Stimulated activated effector memory CD8-positive, alpha-beta T cell treated with anti-CD3 and anti-CD28 coated beads, Interleukin-12 subunit alpha, Interleukin-12 subunit beta, amount 100 ng/mL, for 72 hours (primary cell): ENCODE measurements around the gene SIX1.

Experiments
- ATAC-seq: fragments of 150-1000 bp; cut with Tn5 transposase; 2 replicates; pipeline ENCODE4 v1.10.0; 2021
- DNase-seq, 2 donors: peaks; one replicate each; pipeline ENCODE4 v3.0.0; 2021 to 2022; ENCODE audit warnings: low spot score in 2 of 2
- H3K27ac Mint-ChIP-seq: one replicate; pipeline ENCODE4 v1.8.0; 2022; ENCODE audit warnings: mild to moderate bottlenecking, mixed read lengths
- H3K36me3 Mint-ChIP-seq: one replicate; pipeline ENCODE4 v1.8.0; 2022; ENCODE audit warnings: mild to moderate bottlenecking, mixed read lengths
- H3K4me1 Mint-ChIP-seq: one replicate; pipeline ENCODE4 v1.8.0; 2022; ENCODE audit warnings: mixed read lengths
- H3K4me3 Mint-ChIP-seq: one replicate; pipeline ENCODE4 v1.8.0; 2022; ENCODE audit warnings: mild to moderate bottlenecking, mixed read lengths
- H3K9me3 Mint-ChIP-seq: one replicate; pipeline ENCODE4 v1.8.0; 2022; ENCODE audit warnings: mixed read lengths

The SIX1 gene

DNA sequence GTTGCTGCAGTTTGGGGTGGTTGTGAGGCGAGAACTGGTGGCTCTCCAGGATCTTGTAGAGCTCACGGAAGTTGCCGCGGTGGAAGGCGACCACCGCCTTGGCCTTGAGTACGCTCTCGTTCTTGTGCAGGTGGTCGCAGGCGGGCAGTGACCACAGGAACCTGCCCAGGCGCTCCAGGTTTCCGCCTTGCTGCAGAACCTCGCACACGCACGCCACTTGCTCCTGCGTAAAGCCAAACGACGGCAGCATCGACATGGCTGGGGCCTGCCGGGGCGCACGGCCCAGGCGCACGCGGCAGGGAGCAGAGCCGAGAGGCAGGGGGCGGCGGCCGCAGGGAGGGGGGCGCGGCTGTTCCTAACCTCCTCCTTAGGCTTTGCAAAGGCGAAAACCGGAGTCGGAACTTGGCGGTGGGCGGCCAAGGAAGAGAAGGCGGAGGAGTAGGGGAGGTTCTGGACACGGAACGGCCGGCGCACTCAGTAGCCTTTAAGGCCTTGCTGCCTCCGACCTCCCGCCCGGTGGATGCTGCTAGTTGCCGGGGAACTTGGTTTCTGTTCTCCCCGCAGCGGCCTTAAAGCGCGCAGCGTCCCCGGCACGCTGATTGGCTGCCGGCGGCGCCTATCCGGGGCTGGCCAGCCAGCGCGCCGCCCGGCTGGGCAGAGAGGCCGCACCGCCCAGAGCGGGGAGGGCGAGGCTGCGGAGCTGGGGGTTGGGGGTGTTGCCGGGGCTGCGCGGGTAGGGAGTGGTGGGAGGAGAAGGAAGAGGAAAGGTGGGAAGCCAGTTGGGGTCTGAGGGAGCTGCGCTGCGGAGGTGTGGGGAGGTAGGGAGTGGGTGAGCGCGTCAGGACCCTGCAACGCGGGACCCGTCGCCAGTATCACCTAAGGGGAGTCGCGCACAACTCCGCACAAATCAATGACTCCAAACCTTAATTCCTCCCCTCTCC lies at the start of gene SIX1:
Gene SIX1, minus strand, starts transcription at position 544 of the 941 bp plus-strand sequence. Its CDS starts 288 bp downstream, at position 256.
- Mint-ChIP-seq H3K27ac (no peak within 1 kb of the TSS), H3K4me1 (peaks cover 46% of the 10 kb centered on the region), H3K4me3 (peak within 1 kb of the TSS; percentile 63), H3K36me3 (no peaks in the 10 kb centered on the region), H3K9me3 (no peaks in the 10 kb centered on the region)
- peak; percentile 72 for ATAC-seq
- peak in 1 of 2 donors; percentile 70 for DNase-seq

DNA sequence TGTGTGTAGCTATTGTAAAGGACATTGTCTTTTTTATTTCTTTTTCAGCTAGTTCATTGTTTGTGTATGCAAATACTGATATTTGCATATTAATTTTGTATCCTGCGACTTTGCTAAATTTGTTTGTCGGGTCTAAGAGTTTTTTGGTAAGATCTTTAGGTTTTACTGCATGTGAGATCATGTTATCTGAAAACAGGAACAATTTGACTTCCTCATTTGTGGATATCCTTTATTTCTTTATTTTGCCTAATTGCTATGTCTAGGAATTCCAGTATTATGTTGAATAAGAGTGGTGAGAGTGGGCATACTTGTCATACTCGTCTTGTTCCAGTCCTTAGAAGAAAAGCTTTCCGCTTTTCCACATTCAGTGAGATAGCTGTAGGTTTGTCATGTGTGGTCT lies 46.0 kb upstream of the SIX1 start:
- Mint-ChIP-seq H3K36me3 (no peaks in the 10 kb centered on the region), H3K4me1 (no peaks in the 10 kb centered on the region), H3K4me3 (no peak overlapping the region), H3K27ac (no peak overlapping the region), H3K9me3 (peaks cover 3% of the 10 kb centered on the region)
- ATAC-seq, result no peak
- no peak for DNase-seq

DNA sequence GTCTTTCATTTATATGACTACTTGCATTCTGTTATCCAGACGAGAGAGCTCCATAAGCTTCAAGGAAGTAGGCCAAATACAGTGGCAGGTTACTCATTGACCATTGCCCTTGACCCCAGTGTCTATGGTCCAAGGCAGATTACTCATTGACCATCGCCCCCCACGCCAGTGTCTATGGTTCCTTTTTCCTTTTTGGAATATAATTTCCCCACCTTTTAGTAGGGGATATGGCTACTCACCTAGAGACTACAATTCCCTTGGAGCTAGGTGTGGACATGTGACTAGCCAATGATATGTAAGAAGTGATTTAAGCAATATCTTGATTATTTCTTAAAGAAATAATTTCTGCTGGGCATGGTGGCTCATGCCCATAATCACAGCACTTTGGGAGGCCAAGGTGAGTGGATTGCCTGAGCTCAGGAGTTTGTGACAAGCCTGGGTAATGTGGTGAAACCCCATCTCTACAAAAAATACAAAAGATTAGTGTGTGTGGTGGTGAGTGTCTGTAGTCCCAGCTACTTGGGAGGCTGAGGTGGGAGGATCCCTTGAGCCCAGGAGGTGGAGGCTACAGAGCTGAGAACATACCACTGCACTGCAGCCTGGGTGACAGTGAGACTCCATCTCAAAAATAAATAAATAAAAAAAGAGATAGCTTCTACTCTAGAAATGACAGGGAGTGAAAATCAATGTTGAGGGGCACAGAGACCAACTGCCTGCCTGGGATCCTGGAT lies 42.3 kb upstream of the SIX1 start:
- no peaks in the 10 kb centered on the region for H3K4me1 Mint-ChIP-seq
- DNase-seq (no peak), ATAC-seq (no peak)
- no peak overlapping the region for H3K27ac Mint-ChIP-seq
- no peaks in the 10 kb centered on the region for H3K36me3 Mint-ChIP-seq
- H3K9me3 Mint-ChIP-seq, result no peaks in the 10 kb centered on the region
- H3K4me3 Mint-ChIP-seq, result no peak overlapping the region

DNA sequence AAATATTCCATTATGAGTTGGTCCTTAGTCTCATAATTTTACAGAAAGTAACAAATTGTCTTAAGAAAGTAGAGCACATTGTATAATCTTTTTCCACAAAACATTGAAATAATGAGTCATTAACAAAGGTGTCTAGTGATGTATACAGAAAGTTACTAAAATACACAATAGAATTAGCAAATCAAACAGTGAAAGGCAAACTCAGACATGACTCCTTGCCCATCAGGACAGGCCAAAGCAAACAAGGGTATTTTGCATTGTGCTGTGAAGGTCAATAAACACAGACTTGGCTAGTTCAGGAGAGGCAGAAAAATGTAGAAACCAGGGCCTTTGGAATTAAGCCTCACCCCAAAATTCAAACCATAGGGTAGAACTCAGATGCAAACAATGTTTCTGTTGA lies 37.6 kb upstream of the SIX1 start:
- Mint-ChIP-seq H3K36me3 (no peaks in the 10 kb centered on the region), H3K4me1 (no peaks in the 10 kb centered on the region), H3K4me3 (no peak overlapping the region), H3K9me3 (no peaks in the 10 kb centered on the region), H3K27ac (no peak overlapping the region)
- DNase-seq (no peak), ATAC-seq (no peak)

DNA sequence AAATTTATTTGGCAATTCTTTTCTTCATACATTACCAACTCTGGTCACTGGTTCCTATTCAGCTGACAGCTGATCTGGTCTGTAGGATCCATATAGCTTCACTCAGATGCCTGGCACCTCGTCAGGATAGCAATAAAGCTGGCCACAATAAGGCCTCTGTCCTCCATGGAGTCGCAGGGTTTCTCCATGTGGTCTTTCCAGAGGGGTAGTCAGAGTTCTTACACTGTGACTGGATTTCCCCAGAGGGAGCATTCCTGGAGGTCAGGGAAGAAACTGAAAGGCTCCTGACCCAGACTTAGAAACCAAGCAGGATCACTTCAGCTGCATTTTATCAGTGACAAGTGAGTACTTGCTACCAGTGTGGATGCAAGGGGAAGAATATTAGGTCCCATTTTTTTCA lies 34.9 kb upstream of the SIX1 start:
- Mint-ChIP-seq H3K36me3 (no peaks in the 10 kb centered on the region), H3K9me3 (peaks cover 2% of the 10 kb centered on the region)
- no peak for DNase-seq

DNA sequence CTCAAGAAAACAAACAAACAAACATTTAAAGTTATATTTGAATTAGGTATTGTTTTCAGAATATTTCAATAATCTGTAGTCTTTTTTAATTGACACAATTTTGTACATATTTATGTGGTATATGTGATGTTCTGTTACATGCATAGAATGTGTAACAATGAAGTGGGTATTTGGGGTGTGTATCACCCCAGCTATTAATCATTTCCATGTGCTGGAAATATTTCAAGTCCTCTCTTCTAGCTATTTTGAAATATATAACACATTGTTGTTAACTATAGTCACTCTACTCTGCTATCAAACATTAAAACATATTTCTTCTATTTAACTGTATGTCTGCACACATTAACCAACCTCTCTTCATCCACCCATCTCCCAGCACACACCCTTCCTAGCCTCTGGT lies 32.0 kb upstream of the SIX1 start:
- DNase-seq (no peak), ATAC-seq (no peak)
- Mint-ChIP-seq H3K4me1 (no peaks in the 10 kb centered on the region), H3K36me3 (no peaks in the 10 kb centered on the region), H3K4me3 (no peak overlapping the region), H3K27ac (no peak overlapping the region), H3K9me3 (peaks cover 2% of the 10 kb centered on the region)

More for the DNA sequence above, 34.9 kb upstream of the SIX1 start:
- Mint-ChIP-seq H3K4me3 (no peak overlapping the region), H3K4me1 (no peaks in the 10 kb centered on the region), H3K27ac (no peak overlapping the region)
- ATAC-seq, result no peak

DNA sequence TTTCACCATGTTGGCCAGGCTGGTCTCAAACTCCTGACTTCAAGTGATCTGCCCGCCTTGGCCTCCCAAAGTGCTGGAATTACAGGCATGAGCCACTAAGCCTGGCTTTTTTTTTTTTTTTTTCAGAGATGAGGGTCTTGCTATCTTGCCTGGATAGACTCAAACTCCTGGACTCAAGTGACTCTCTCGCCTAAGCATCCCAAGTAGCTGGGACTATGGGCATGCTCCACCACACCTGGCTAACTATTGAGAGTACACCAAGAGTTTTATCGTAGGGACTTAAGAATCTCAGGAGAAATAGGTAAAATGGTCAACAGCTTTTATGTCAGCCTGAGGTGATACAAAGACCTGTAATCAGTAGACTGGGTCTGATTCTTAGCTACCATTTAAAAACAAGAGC lies 31.2 kb upstream of the SIX1 start:
- Mint-ChIP-seq H3K27ac (no peak overlapping the region), H3K36me3 (no peaks in the 10 kb centered on the region), H3K9me3 (peaks cover 2% of the 10 kb centered on the region), H3K4me1 (no peaks in the 10 kb centered on the region), H3K4me3 (no peak overlapping the region)
- ATAC-seq (no peak), DNase-seq (no peak)

DNA sequence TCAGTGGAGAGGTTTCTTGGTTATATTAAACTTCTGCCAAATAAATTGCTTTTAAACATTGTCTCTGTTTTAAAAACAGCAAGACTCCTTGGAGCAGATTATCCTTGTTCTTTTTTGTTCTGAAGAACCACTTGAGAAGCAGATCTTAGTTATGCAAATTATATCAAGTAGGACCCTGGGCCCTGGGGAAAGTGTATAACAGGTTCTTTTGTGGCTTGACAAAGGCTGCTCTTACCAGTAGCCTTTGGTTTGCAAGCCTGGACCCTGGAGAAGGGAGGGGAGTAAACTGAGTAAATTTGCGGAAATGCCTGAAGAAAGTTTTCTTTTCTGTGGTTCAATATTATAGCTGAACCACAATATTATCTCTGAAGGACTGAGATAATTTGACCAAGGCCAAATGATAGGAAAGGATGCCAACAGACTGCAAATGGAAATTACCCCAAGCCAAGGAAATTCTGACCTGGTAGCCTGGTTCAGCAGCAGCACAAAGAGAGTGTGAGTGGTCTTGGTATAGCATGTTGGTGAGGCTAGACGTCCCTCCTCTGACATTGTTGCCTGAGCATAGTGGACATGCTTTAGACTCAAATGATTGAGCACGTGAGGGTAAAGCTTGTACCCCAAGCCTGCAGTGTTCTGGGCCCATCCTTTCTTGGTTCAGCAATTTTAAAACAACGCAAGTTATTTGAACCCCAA lies 30.4 kb upstream of the SIX1 start:
- ATAC-seq, result no peak
- no peaks in the 10 kb centered on the region for H3K4me1 Mint-ChIP-seq
- H3K36me3 Mint-ChIP-seq, result no peaks in the 10 kb centered on the region
- no peak for DNase-seq
- peaks cover 2% of the 10 kb centered on the region for H3K9me3 Mint-ChIP-seq
- no peak overlapping the region for H3K4me3 Mint-ChIP-seq
- no peak overlapping the region for H3K27ac Mint-ChIP-seq

DNA sequence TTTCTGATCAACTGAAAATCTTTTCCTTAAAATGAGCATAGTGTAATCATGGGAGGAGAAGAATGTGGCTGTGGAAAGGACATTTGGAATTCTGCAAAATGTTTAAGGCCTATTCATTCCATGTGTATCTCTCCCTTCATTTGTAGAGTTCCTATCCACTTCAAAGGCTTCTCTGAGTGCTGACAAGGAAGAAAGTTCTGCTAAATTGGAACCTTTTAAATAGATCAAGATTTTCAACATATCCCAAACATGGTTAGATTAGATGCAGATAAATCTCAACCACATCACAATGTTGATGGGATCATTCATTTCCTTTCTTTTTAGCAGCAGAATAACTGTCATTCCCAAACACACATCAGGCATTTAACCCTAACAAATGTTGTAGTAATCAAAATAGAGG lies 28.4 kb upstream of the SIX1 start:
- no peaks in the 10 kb centered on the region for H3K36me3 Mint-ChIP-seq
- no peak overlapping the region for H3K27ac Mint-ChIP-seq
- peaks cover 2% of the 10 kb centered on the region for H3K9me3 Mint-ChIP-seq
- ATAC-seq (no peak), DNase-seq (no peak)
- H3K4me1 Mint-ChIP-seq, result no peaks in the 10 kb centered on the region
- H3K4me3 Mint-ChIP-seq, result no peak overlapping the region

DNA sequence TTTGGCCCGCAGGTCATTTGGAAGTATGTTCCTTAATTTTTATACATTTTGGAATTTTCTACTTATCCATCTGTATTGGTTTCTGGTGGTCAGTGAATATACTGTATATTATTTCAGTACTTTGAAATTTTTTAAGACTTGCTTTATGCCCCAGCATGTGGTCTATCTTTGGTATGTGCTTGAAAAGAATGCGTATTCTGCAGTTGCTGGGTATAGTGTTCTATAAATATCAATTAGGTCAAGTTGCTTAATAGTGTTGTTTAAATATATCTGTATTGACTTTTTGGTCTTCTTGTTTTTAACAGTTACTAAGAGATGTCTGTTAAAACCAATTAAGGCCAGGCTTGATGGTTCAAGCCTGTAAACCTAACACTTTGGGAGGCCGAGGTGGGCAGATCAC lies 21.7 kb upstream of the SIX1 start:
- Mint-ChIP-seq H3K4me3 (no peak overlapping the region), H3K4me1 (no peaks in the 10 kb centered on the region), H3K36me3 (no peaks in the 10 kb centered on the region), H3K9me3 (no peaks in the 10 kb centered on the region), H3K27ac (no peak overlapping the region)
- ATAC-seq (no peak), DNase-seq (no peak)

DNA sequence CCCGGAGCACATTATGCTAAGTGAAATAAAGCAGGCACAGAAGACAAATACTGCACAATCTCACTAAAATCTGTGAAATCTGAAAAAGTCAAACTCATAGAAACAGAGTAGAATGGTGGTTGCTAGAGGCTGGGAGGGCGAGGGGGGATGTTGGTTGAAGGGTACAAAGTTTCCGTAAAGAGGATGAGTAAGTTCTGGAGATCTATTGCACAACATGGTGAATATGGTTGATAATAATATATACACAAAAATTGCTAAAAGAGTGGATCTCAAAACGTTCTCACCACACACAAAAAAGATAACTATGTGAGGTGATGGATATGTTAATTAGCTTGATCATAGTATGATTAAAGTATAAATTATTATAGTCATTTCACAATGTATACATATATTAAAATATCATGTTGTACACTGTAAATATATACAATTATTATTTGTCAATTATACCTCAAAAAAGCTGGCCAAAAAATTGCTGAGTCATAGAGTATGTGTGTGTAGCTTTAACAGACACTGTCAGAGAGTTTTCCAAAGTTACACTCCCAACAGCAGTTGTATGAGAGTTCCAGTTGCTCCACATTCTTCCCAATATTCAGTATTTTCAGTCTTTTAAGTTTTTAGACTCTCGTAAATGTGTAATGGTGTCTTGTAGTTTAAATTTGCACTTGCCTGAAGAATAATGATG lies 19.3 kb upstream of the SIX1 start:
- H3K9me3 Mint-ChIP-seq, result no peaks in the 10 kb centered on the region
- no peak overlapping the region for H3K4me3 Mint-ChIP-seq
- no peaks in the 10 kb centered on the region for H3K4me1 Mint-ChIP-seq
- no peaks in the 10 kb centered on the region for H3K36me3 Mint-ChIP-seq
- DNase-seq, result no peak
- H3K27ac Mint-ChIP-seq, result no peak overlapping the region
- no peak for ATAC-seq

DNA sequence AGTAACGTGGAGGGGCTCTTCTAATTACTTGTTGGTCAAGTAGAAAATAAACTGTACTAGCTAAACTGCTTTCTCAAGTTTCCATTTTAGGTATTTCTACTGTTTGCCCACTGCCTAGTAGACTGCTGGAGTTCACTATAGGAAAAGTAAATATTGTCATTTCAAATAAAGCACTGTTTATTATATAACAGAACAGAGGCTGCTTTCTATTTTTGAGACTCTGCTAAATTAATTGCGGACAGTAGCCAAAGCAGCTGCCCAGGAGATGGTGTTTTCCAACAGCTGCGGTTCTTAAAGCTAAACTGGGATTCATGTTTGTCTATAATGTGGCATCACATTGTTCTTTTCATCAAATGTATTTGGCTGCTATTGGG lies 15.9 kb upstream of the SIX1 start:
- Mint-ChIP-seq H3K9me3 (no peaks in the 10 kb centered on the region), H3K4me3 (no peak overlapping the region), H3K36me3 (no peaks in the 10 kb centered on the region), H3K27ac (no peak overlapping the region), H3K4me1 (no peaks in the 10 kb centered on the region)
- DNase-seq (no peak), ATAC-seq (no peak)

DNA sequence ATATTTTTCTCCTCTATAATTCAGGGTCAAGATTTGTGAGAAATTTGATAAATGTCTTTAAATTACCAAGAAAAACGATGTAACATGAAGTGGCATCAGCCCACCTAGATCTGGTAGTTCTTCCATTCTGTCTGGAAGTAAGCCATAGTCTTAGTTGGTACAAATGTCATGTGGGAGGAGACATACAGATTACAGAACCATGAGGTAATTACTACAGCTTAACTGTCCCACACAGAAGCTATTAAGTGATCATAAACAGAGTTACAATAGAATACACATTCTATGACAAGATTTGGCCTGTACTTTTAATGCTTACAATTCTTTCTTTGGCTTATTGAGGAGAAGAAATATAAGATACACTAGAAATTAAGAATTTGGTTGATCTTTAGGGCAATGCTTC lies 13.7 kb upstream of the SIX1 start:
- no peak overlapping the region for H3K4me3 Mint-ChIP-seq
- H3K36me3 Mint-ChIP-seq, result no peaks in the 10 kb centered on the region
- no peak for ATAC-seq
- no peaks in the 10 kb centered on the region for H3K9me3 Mint-ChIP-seq
- peaks cover 4% of the 10 kb centered on the region for H3K4me1 Mint-ChIP-seq
- no peak overlapping the region for H3K27ac Mint-ChIP-seq
- no peak for DNase-seq

DNA sequence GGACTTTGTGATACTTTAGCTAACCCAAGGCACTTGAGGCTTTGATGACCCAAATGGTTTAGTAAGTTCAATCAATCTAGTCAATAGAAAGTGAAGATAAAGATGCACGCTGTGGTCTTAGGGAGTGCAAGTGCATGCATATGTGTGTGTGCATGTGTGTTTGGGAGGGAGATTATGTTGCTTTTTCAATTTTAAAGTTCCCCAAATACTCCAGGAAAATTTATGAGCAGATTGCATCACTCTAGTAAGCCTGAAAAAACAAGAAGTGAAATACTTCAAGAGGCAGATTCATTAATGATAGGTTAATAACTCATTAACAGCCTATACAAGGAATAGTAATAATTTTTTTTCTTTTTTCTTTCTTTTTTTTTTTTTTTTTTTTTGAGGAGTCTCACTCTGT lies 12.4 kb upstream of the SIX1 start:
- ATAC-seq (no peak), DNase-seq (no peak)
- H3K36me3 Mint-ChIP-seq, result no peaks in the 10 kb centered on the region
- H3K4me3 Mint-ChIP-seq, result no peak overlapping the region
- no peaks in the 10 kb centered on the region for H3K9me3 Mint-ChIP-seq
- H3K27ac Mint-ChIP-seq, result no peak overlapping the region
- H3K4me1 Mint-ChIP-seq, result peaks cover 12% of the 10 kb centered on the region

DNA sequence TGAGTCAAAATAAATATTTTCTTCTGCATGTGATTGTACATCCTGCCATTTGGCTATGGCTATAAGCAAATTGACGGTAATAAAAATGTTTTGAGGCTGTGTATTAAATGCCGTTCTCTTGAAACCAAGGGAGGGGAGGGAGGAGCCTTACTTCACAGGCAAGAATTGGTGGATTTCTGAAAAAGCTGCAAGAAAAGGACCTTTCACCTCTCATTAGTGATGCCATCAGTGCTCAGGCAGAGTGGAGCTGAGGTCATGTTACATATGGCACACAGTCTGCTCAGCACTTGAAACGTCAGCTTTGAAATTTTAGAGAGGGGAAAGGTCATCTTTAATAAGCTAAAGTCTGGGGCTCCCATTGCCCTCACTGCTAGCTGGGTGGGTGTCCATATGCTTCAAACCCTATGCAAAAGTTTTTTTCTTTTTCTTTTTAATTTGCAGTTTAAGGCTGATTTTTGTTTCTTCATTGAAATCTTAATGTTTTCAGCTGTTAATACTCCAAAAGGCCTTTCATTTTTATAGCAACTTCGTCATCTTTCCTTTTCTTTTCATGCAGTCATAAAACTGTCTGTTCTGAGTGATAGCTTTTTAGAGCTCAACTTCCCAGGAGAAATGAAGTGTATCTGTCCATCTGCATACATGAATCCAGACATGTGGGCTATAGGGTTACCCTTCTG lies 9.8 kb upstream of the SIX1 start:
- ATAC-seq (no peak), DNase-seq (no peak)
- Mint-ChIP-seq H3K4me1 (peaks cover 28% of the 10 kb centered on the region), H3K9me3 (no peaks in the 10 kb centered on the region), H3K27ac (no peak overlapping the region), H3K36me3 (no peaks in the 10 kb centered on the region), H3K4me3 (no peak overlapping the region)
